Heart left ventricle (tissue), 16 donors: ENCODE measurements around the gene SLC22A4. TPM values are rescaled to one million over a fixed set of nuclear protein-coding genes. Genes with fewer than 3 reads are reported as not detected.

Experiments used
- ATAC-seq, 4 donors: fragments of 200-7000 bp; cut with Tn5 transposase; one replicate each; pipeline ENCODE4 v1.9.1; 2020 to 2022; ENCODE audit warnings: moderate library complexity in 4 of 4, mild to moderate bottlenecking in 3 of 4, moderate number of reproducible peaks in 1 of 4
- DNase-seq, 5 donors: peaks; one replicate each; pipeline ENCODE4 v3.0.0-alpha.2; 2020
- H3K27ac ChIP-seq, 12 donors: fragments of 200-600 bp; sonication (generic) in 4 of 12; one replicate each; pipeline versions ENCODE4 v1.5.0 to v1.8.0; 2016 to 2022; ENCODE audit warnings: mild to moderate bottlenecking in 2 of 12
- H3K27me3 ChIP-seq, 9 donors: fragments of 200-600 bp; sonication (generic) in 2 of 9; one replicate each; pipeline versions ENCODE4 v1.5.1 to v1.8.0; 2016 to 2022; ENCODE audit warnings: mild to moderate bottlenecking in 3 of 9
- H3K36me3 ChIP-seq, 9 donors: fragments of 200-600 bp; sonication (generic) in 2 of 9; one replicate each; pipeline versions ENCODE4 v1.5.0 to v1.8.0; 2018 to 2022; ENCODE audit warnings: mild to moderate bottlenecking in 2 of 9
- H3K4me1 ChIP-seq, 12 donors: fragments of 200-600 bp; sonication (generic) in 4 of 12; one replicate each; pipeline versions ENCODE4 v1.5.0 to v1.8.0; 2016 to 2022; ENCODE audit warnings: mild to moderate bottlenecking in 3 of 12
- H3K4me3 ChIP-seq, 12 donors: fragments of 200-600 bp; sonication (generic) in 4 of 12; one replicate each; pipeline versions ENCODE4 v1.5.0 to v1.8.0; 2017 to 2022; ENCODE audit warnings: mild to moderate bottlenecking in 9 of 12, moderate library complexity in 4 of 12
- H3K9me3 ChIP-seq, 12 donors: fragments of 200-600 bp; sonication (generic) in 4 of 12; one replicate each; pipeline versions ENCODE4 v1.5.0 to v1.8.0; 2016 to 2022; ENCODE audit warnings: mild to moderate bottlenecking in 1 of 12
- POLR2A ChIP-seq, 2 donors: fragments of 450-650 bp; IDR thresholded peaks; one replicate each; pipeline ENCODE4 v1.6.1; 2017; ENCODE audit warnings: antibody characterized with exemption in 2 of 2, mild to moderate bottlenecking in 2 of 2, moderate library complexity in 2 of 2
- WGBS, 4 donors: extraction: QIAGEN DNeasy Blood & Tissue Kit in 2 of 4; methylation state at CpG; one replicate each; pipeline versions ENCODE4 v1.1.5 to v1.1.7; 2013 to 2018; 5-methylcytosine and 5-hydroxymethylcytosine counted together
- intact Hi-C, 10 donors: fragments of 100-400 bp; cut with DNase I; formaldehyde crosslinking; loops; one replicate each; pipeline versions ENCODE4 v1.11.1 to v1.14.2; 2022
- polyA plus RNA-seq, 2 donors: library from polyadenylated mRNA; stranded (reverse); fragments of 200-250 nt; gene quantifications; one replicate each; pipeline ENCODE4 v1.2.3, GENCODE V29; 2013
- total RNA-seq, 9 donors: library from RNA; depleted of rRNA in 2 of 9; stranded (reverse); fragments of >200 nt in 2 of 9; fragmentation: NEBNext Ultra II Directional in 3 of 9; extraction: Animal tissue kit (Norgen Biotek cat#: 25700) in 3 of 9; gene quantifications; one replicate each; pipeline versions ENCODE4 v1.1.0 to v1.2.4, GENCODE V29; 2016 to 2023
- TF ChIP-seq, protein P1 (sequence below), 12 donors: fragments of 200-600 bp; sonication (generic) in 4 of 12; IDR thresholded peaks; one replicate each; pipeline versions ENCODE4 v1.5.0 to v1.8.0; 2018 to 2022; ENCODE audit warnings: antibody characterized with exemption in 12 of 12, mild to moderate bottlenecking in 5 of 12
- donor health status: ischemic (EF 13 %, LVEDD 7.1; RV severe dilation, severe dysfunction).
- donor health status: healthy with polysubstance abuse.
- donor health status: DM: no; HTN: yes; CAD: no.
- donor health status: DM: no; HTN: no; CAD: no.
- donor health status: ischemic (EF 25% LVEDD 6.9; RV normal size, moderate dysfunction).
- donor health status: ischemic (EF 25% LVEDD 5.7; RV mildly dilated, moderate dysfunction).
- donor health status: healthy.
- donor health status: DM: yes; HTN: yes; CAD: no.
- donor health status: ischemic (EF 35%, LVEDD 5.7; RV mildly dilated, moderate dysfunction).
- donor health status: nonischemic (EF 11% LVEDD 7.7; RV severe dilation, severe dysfunction).
- donor health status: DM: yes; HTN: yes; CAD: no.
- donor health status: PGD.
- donor health status: ischemic (EF 29% LVEDD 5.4; RV normal size, mild dysfunction).
- donor health status: nonischemic (EF 23%, LVEDD 6.1; RV moderate dilation, normal function).

Gene SLC22A4
- total and polyA plus RNA-seq, 11 donors: 0.30 to 4.9 (median 2.2) TPM

DNA sequence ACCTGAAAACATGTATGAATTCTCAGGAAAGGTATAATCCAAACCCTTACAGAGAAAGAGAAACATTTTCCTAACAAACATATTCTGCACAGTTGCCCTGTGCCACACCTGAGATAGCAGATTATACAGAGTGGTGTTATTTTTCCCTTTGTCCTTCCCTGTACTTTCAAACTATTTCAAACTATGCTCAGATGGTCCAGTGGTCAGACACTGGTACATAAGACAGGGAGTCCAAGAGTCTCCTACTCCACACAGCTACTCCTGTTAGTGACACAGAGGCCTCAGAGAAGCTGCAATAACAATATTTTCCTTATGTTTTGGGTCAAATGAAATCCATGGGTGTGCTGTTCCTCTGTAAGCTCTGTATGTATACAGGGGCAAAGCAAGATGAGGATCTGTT is 45.3 kb downstream of the SLC22A4 start:
- no peaks in the 10 kb centered on the region for H3K9me3 ChIP-seq
- no peak overlapping the region for H3K27ac ChIP-seq
- peaks cover 0 to 19% (median 9%) of the 10 kb centered on the region in 9 donors for H3K36me3 ChIP-seq
- H3K4me1 ChIP-seq: peaks cover 0 to 12% (median 0%) of the 10 kb centered on the region in 12 donors
- DNase-seq (no peak), ATAC-seq (no peak)
- H3K27me3 ChIP-seq: no peaks in the 10 kb centered on the region
- intact Hi-C loops: no loop called here
- H3K4me3 ChIP-seq: no peak overlapping the region
- no peak for TF ChIP-seq POLR2A (IDR thresholded peaks at IDR 0.05)
- TF ChIP-seq, protein P1, sequence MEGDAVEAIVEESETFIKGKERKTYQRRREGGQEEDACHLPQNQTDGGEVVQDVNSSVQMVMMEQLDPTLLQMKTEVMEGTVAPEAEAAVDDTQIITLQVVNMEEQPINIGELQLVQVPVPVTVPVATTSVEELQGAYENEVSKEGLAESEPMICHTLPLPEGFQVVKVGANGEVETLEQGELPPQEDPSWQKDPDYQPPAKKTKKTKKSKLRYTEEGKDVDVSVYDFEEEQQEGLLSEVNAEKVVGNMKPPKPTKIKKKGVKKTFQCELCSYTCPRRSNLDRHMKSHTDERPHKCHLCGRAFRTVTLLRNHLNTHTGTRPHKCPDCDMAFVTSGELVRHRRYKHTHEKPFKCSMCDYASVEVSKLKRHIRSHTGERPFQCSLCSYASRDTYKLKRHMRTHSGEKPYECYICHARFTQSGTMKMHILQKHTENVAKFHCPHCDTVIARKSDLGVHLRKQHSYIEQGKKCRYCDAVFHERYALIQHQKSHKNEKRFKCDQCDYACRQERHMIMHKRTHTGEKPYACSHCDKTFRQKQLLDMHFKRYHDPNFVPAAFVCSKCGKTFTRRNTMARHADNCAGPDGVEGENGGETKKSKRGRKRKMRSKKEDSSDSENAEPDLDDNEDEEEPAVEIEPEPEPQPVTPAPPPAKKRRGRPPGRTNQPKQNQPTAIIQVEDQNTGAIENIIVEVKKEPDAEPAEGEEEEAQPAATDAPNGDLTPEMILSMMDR (IDR thresholded peaks at IDR 0.05): no peak

DNA sequence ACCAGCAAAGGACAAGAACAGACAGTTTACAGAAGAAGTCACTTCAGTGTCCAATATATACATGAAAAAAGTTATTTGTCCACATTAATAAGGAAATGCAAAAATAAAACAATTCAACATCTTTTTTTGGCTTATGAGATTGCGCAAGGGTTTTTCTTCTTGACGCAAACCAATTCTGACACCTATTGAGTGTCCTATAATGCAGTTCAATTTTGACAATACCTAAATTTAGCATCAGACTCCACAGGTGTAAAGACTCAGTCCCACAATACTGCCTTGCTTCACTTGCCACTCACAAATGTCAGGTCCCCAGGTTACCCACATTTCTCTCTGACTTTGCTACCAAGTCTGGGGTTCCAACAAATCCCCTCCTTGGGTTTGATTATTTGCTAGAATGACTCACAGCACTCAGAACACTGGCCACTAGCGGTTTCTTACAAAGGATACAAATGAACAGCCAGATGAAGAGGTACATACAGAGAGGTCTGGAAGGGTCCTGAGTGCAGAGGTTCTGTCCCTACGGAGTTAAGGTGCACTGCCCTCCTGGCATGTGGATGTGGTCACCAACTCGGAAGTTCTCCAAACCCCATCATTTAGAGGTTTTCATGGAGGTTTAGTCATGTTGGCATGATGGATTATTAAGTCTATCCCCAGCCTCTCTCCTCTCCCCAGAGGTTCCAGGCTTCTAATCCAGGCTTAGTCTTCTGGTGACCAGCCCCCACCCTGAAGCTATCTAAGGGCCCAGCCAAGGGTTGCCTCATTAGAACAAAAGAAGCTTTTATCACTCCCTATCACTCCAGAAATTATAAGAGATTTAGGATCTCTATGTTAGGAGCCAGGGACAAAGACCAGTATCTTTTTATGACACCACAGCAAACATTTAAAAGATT is 48.3 kb downstream of the SLC22A4 start:
- TF ChIP-seq, protein P1 (IDR thresholded peaks at IDR 0.05): no peak
- TF ChIP-seq POLR2A (IDR thresholded peaks at IDR 0.05): no peak
- DNase-seq (no peak), ATAC-seq (peak in 2 of 4 donors; percentile 67 to 70)
- Histone ChIP-seq H3K9me3 (peaks cover 0 to 6% (median 0%) of the 10 kb centered on the region in 12 donors), H3K27me3 (no peaks in the 10 kb centered on the region), H3K36me3 (peaks cover 0 to 3% (median 0%) of the 10 kb centered on the region in 9 donors), H3K4me1 (peaks cover 0 to 12% (median 0%) of the 10 kb centered on the region in 12 donors), H3K27ac (peak overlapping the region in 3 of 12 donors; percentile 8 to 65 (median 9)), H3K4me3 (no peak overlapping the region)
- intact Hi-C loops: no loop called here
- 59 to 75% (median 63%) methylated on average over 5 of the region's 5 CpGs for WGBS, 4 donors

DNA sequence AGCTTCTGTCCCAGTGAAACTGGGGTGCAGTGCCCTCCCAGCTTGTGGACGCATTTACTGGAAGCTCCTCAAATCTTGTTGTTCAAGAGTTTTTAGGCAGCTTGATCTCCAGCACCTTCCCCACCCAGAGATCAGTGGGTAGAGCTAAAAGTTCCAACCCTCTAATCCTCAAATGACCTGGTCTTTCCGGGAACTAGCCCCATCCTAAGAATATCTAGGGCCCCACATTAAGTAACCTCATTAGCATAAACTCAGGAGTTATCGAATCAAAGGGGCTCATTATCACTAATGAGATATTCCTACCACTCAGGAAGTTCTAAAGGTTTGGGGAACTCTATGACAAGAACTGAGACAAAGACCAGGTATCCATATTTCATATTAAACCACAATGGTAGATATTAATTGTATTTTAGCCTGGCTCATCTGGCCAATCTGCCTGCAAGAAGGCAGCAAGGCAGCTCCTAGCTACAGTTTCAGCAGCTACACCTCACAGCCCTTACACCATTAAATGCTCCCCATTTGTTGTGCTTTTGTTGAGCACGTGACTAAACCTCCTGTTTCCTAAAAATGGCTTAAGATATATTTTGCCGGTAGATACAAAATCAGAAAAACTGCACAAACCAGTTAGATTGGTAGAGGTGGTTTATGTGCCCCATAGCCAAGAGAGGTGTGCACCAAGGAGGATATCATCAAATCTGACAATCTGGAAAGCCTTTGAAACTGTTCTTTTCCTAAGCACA is 50.8 kb downstream of the SLC22A4 start:
- no peak for DNase-seq
- Histone ChIP-seq H3K4me3 (no peak overlapping the region), H3K36me3 (peaks cover 0 to 19% (median 10%) of the 10 kb centered on the region in 9 donors), H3K27me3 (no peaks in the 10 kb centered on the region), H3K4me1 (peaks cover 0 to 12% (median 0%) of the 10 kb centered on the region in 12 donors), H3K9me3 (peaks cover 0 to 14% (median 0%) of the 10 kb centered on the region in 12 donors), H3K27ac (peak overlapping the region in 1 of 12 donors; percentile 30)
- 59 to 73% (median 66%) methylated on average over 5 of the region's 5 CpGs for WGBS, 4 donors
- TF ChIP-seq, protein P1 (IDR thresholded peaks at IDR 0.05): no peak
- TF ChIP-seq POLR2A (IDR thresholded peaks at IDR 0.05): no peak
- peak in 2 of 4 donors; percentile 64 to 75 for ATAC-seq
- intact Hi-C loops: no loop called here

DNA sequence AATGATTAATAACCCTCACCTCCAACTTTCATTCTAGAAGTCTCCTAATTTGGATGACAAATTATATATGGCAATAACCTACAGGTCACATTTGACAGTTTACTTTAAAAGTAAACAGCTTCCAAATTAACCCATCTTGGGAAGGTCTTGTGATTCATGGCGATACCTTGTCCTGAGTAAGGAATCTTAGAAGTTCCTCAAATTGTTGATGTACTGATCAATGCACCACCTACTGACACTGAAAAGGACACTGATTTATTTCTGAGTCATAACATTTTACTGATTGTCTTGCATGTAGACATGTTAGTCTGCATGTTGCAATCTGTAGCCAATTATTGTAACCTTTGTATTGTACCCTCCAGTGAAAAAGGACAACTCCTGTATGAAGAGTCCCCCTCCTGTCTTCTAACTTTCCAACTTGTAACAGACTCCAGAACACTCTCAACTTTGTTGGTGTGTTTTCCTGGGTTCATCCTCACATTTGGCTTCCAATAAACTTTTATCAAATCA is 59.3 kb downstream of the SLC22A4 start:
- Histone ChIP-seq H3K36me3 (peaks cover 0 to 15% (median 9%) of the 10 kb centered on the region in 9 donors), H3K4me1 (peaks cover 0 to 30% (median 8%) of the 10 kb centered on the region in 12 donors), H3K4me3 (no peak overlapping the region), H3K9me3 (peaks cover 0 to 10% (median 0%) of the 10 kb centered on the region in 12 donors), H3K27ac (peak overlapping the region in 2 of 12 donors; percentile 38 to 78), H3K27me3 (no peaks in the 10 kb centered on the region)
- intact Hi-C loops: no loop called here
- TF ChIP-seq POLR2A (IDR thresholded peaks at IDR 0.05): no peak
- TF ChIP-seq, protein P1 (IDR thresholded peaks at IDR 0.05): no peak
- ATAC-seq: no peak
- DNase-seq: no peak
- WGBS, 4 donors: 94 to 100% (median 98%) methylated on average over 1 of the region's 1 CpG
